Kasumi-1 (cell line): Measurements from ENCODE around the gene CRIM1.
"Not testable (repeated sequence)": the region's sequence is repeated elsewhere in the genome, so short reads cannot be mapped to it uniquely, and the experiment has no call there.

Experiments
- DNase-seq, 2 experiments: peaks; one replicate each; lab custom pipeline; 2025; lab: John Stamatoyannopoulos, UW

Gene CRIM1

DNA sequence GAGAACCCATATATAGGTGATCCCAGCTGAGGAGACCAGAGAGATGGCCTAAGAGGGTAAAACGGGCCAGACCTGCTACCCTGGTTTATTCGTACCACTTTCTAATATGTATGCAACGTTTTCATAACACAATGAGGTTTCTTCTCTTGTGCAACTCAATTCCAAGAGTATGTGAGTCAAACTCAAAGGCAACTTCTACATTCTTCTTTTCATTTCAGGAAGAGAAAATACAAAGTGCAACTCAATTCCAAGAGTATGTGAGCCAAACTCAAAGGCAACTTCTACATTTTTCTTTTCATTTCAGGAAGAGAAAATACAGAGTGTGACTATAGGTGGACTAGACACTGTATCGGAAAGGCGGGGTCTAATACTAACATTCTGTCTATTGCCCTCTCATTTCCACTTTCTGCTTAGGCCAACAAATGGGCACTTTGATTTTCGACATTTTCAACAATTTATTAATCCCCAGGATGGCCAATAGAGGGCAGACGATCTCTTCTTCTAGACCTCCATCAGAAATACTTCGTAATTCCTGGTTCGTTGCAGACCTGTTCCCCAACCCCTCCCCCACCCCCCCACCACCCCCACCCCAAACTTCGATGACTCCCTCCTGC is 3.7 kb upstream of the CRIM1 start:
- DNase-seq: peak; percentile 57 to 64

DNA sequence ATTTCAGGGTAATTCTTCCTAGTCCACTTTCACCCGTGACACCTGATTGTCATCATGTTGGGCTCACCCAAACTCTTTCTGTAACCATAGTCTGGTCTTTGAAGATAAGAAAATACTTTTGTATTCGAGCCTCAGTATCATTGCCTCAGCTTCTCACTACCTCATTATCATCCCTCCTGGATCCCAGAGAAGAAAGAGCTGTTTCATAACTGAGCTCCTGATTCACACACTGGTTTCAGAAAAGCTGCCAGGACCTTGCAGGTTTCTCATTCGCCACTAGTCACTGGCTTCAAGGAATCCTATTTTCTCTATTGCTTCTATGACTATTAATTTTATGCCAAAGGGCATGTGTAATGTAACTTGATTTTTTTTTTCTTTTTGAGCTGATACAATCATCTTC is 2.9 kb upstream of the CRIM1 start:
- DNase-seq: peak in 1 of 2 experiments; percentile 2

DNA sequence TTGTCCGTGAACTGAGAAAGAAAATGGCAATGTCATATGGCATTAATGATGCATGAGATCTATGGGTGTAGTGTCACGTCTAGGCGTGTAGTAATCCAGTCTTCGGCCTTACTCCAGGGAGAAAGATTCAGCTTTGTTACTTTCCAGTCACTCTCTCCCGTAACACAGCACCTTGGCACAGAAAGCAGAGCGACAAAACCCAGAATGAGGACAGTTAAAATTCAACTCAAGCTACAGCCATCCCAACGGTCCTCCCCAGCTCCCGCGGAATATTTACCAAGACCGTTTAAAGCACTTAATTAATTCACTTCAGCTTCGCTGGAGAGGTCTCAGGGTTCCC is 797 bp upstream of the CRIM1 start:
- no peak for DNase-seq

DNA sequence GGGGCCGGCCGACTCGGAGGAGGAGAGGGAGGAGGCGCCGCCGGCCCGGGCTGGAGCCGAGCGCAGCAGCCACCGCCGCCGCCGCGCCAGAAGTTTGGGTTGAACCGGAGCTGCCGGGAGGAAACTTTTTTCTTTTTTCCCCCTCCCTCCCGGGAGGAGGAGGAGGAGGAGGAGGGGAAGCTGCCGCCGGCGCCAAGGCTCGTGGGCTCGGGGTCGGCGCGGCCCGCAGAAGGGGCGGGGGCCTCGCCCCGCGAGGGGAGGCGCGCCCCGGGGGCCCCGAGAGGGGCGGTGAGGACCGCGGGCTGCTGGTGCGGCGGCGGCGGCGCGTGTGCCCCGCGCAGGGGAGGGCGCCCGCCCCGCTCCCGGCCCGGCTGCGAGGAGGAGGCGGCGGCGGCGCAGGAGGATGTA is 316 bp downstream of the CRIM1 start:
- DNase-seq: no peak

DNA sequence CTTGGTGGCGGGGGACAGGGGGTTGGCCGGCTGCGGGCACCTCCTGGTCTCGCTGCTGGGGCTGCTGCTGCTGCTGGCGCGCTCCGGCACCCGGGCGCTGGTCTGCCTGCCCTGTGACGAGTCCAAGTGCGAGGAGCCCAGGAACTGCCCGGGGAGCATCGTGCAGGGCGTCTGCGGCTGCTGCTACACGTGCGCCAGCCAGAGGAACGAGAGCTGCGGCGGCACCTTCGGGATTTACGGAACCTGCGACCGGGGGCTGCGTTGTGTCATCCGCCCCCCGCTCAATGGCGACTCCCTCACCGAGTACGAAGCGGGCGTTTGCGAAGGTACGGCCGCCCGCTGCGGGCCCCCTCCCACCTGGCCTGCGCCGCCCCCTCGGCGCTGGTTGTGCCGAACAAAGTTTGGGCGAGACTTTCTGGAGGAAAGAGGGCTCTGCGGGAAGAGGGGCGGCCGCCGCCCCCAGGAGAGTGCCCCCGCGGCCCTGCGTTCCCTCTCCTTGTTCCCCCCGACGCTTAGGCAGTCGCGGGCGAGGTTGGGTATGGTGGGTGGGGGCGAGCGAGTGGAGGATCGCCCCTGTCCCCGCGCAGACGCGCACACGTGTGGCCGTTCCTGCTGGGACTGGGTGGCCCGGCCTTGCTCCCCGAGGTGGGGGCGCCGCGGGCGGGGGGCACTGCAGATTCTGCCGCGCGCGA is 866 bp downstream of the CRIM1 start:
- peak; percentile 8 to 18 for DNase-seq

DNA sequence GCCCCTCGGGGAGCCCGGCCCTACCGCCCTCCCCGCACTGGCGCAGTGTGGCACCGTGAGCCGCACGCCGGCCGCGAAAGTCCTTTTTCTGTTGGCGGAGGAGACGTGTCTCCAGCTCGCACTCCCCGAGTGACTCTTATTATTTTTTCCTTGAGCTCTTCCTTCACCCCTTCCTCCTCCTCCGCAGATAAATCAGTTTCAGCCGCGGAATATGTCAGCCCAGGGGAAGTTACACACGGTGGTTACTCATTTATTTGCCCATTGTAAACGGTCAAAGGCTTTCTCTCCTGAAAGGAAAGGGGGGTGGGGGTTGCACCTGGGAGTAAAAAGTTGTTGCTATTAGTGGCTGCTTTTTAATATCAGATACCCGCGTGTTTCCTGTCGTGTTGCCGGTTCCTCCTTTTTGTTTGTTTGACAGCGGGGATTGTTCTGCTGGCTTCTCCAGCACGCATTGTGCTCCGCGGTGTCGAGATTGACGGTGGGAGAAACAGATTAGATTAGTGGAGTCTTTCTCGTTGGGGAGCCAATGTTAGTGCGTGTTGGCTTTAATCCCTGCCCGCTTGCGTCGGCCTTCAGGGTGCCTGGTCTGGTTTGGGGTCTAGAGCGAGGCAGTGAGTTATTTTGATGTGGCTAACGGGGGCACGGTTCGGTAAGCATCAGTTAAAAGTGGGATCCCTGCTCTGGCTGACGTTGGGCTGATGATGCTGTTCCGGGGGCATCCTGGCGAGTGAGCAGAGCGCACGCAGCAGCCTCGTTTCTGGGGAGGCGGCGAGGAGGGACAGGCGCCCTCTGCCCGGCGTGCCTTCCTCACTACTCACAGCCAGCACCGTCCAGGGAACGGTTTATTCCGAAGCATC is 1.6 kb downstream of the CRIM1 start:
- peak; percentile 25 to 45 for DNase-seq

DNA sequence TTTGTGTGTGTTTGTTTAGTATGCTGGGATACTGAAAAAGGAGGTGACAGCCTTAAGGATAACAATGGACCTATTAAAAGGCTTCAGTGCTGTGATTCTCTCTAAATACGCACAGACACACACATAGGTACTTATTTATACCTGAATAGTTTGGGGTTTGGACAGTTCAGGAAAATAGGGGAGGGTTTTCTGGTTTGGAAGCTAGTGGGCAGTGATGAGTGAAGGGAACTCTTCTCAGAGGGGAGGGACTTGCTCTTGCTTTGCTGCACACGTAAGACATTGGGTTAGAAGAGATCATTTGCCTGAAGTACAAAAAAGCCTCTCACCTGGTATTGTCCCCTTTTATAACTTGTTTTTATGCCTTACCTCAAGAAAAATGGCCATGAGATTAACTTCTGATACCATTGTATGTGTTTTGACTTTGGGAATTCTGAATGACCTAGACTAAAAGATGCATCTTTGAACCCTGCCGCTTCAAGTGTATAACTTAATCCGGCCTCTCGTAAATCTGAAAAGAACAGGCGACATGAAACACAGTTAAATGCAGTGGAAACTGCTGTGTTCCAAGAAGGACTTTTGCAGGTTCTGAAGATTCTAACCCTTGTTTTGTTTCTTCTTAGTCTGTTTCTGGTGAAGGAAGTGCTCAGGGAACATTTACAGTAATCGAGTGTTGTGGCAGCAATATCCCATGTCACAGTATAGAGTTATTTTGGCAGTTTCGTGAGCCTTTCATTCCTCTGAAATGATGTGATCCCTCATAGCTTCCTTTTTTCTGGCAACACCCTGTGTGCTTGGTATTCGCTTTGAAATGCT is 2.5 kb downstream of the CRIM1 start:
- DNase-seq: peak; percentile 13 to 14

DNA sequence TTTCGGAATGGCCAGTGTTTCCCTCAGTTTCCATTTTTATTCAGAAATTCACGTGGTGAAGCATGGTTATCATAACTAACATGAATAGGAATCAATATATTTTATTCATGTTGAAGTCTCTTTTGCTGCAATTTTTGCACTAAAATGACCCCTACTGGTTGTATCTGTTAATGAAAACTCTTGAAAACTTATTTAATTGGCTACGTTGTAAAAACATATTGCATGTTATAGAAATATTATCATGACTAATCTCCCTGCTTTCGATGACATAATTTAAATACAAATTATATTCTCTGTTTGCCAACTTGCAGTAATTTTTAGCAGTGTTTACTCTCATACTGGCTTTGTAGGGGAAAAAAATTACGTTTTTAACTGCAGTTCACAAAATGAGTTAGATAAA is 3.5 kb downstream of the CRIM1 start:
- DNase-seq: peak; percentile 48 to 52

DNA sequence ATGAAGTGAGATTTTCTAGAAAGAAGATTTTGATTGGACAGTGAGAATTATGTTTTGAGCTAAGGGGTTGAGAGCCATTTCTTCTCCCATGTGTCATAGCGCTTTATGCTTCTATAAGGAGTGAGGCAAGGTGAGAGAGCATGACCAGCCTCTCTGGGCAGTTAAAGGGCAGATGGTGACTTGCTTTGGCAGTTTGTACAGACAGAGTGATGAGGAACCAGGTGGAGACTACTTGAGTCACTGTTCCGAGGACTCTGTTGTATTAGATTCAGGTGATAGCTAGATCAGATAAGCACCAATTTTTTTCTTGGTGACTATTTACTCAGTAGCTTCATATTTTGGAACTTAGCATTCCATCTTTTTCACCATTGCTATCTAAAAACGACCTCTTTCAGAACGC is 4.5 kb downstream of the CRIM1 start:
- DNase-seq: no peak

DNA sequence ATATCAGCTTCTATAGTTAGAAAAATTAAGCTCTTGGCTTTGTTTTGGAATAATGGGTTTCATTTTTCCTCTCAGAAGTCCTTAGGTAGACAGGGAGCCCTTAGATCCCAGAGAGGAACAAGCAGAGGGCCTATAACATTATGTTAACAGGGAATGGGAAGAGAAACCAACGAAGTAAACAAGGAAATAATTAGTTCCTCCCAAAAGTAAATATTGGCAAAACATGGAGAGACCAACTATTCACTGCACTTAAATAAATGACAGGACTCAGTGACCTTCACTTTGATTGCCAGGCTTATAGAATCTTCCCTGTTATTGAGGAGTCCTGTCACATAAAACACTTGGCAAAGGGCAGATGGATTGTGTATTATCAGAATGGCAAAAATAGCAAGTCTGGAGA is 5.3 kb downstream of the CRIM1 start:
- no peak for DNase-seq

DNA sequence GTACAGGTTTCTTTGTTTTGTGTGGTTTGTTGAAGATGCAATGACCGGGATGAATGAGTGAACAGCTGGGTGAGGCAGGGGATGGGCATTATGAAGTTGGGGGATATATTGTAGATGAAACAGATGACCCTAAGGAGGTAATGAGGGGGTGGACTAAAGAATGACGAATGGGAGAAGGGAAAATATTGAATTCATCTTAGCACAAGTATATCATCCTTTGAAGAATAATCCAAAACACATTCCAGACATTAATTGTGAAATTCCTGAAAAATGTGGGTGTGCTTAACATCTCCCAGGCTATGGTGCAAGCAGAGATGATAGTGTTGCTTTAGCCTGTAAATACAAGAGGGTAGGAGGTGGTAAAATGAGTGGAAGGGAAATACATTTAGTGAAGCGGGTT is 5.8 kb downstream of the CRIM1 start:
- DNase-seq: no peak

DNA sequence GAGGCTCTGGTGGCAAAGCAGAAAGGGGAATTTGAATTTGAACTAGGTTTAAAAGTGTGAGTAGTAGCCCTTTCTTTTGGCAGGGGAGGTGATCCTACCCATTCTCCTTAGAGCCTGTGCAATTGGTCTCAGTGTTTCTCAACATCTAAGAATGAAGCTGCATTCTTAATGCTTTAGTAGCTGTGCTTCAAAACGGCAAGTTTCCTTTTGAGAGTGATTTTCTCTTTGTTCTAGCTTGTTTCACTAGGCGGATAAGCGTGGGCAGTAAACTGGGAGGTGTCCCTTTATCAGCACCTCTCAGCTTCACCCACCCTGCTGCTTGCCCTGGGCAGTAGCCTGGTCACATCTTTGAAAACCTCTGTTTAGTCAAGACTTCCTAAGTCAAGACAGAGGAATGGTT is 6.7 kb downstream of the CRIM1 start:
- DNase-seq: no peak

DNA sequence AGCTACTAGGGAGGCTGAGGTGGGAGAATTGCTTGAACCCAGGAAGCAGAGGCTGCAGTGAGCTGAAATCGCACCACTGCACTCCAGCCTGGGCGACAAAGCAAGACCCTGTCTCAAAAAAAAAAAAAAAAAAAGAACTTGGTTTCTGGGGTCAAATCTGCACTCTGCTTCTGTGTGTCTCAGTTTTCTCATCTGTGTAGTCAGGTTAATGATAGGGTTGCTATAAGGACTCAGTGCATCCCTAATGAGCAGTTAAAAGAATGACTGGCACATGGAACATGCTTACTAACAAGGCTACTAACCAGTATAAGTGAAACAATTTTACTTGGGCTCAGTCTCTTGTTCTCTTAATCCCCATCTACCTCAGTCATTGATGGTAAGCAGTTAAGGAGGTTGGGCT is 7.5 kb downstream of the CRIM1 start:
- not testable (repeated sequence) for DNase-seq

DNA sequence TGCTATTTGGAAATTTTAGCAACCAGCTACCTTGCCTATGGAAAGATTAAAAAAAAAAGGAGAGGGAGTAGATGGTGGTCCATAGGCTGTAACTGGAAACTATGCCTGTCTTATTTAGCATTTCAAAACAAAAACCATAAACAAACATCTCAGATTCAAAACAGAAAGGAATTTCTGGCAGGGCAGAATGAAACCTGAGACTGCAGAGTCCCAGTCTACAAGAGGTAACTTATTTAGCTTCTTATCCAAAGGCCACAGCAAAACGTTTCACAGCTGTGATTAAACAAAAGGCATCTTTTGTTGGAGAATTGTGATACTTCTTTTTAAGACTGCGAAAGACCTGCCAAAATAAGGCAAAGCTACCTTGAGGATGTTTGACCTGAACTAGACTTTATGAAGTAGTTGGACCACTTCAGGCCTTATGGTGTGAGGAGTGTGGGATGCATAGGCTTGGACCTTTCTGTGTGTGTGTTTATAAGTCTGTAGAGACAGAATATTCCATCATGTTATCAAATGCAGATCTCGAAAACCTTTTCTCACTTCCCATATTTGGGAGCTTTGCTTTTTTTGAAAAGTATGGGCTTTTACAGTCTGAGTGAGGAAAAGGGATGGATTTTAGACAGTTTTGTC is 11.0 kb downstream of the CRIM1 start:
- DNase-seq: no peak

DNA sequence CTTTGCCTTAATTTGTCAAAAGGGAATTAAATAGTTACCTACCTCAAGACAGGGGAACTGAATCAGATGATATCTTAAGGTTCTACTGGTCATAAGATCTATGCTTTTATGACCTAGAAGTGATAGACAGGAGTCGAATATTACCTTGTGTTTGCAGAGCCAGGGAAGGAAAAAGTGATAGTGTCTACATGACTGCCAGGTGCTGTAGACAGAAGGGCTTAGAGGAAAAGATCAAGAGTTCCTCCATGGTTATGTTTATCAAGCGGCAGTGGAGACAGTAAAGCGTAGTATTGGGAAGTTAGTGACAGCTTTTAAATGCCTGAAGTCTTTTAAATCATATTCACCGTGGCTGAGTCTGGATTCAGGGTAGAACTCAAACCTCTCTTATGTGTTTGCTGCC is 11.9 kb downstream of the CRIM1 start:
- DNase-seq: no peak

DNA sequence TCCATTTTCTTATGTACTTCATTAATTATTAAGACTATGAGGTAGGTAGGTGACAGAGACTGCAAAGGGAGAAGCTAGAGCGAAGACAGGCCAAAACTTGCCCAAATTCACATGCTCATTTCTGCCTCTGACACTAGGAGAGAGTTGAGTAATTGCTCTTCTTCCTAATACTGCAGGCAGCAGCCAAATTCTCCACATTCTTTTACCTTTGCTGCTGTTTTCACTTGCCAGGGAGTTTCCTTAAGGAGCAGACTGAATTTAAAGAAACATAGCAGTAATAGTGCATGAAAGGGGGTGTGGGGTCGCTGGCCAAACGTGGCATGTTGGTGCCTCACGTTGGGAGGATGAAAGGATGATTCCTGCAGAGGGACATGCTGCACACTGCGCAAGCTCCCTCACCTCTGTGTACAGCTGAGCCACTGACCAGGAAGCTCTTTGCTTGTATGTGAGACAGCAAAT is 12.3 kb downstream of the CRIM1 start:
- DNase-seq: no peak

DNA sequence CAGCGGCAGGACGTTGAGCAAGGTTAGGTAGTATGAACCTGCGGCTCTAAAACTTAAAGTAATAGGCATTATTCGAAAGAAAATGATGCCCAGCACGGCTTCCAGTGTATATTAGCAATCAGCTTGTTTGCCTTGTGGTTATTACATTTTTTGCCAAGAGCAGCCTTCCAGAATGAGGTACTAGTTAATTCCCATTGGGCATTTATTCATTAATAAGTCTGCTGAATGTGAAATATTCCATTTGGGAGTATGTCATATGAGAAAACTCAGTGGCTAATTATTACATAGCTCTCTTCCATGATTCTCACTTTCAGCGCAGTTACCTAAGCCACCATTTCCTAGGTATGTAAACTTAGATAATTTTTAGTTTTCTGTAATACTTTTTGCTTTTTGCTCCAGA is 12.9 kb downstream of the CRIM1 start:
- no peak for DNase-seq

DNA sequence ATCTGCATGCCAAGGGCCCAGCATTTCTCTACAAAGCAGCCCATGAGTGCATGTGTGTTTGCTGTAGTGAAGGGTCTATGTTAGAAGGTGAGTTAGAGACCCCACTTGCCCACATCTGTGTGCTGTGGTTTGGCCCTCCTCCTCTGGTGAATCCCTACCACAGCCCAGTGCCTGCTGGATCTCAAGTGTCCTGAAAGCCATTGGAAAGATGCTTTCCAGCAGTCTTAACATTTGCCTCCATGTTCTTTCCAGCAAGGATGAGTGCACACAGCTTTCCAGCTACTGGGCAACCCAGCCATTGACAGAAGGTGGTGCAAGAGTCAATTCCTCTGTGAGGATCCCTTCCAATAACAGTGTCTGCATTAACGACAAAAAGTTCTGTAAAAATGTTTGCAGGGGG is 13.6 kb downstream of the CRIM1 start:
- DNase-seq: no peak

DNA sequence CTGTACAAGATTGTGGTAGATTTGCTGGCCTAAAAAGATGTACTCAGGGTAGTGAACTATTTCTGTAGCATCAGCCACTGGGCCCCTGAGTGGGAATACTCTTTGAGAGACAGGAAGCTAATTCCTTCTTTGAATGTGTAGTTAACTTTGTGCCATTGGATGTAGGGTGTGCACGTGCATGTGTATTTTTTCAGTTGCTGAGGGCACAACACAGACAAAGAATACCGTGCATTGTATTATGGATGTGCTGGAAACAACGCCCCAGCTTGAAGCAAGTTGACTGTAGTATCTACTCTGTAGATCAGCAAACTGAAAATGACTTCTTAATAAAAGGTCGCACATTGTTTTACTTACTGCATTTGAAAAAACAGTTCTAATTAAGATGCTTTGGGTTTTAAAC is 14.1 kb downstream of the CRIM1 start:
- no peak for DNase-seq

DNA sequence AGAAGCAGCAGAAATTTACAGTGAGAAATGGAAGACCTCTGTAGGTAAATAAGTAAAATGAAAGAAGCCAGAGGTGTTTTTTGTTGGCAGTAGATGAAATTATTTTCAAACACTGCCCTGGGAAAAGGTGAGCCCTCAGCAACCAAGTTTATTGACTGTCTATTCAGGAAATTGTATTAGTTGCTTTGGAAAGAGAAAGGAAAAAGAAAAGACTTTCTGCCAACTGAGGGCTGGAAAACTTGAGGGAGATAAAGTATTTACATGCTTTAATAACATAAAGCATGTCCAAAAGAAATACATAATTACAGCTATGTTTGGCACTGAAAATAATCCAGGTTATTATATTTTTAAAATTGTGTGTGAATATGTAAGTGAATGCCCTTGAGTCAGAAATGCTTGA is 14.7 kb downstream of the CRIM1 start:
- no peak for DNase-seq

DNA sequence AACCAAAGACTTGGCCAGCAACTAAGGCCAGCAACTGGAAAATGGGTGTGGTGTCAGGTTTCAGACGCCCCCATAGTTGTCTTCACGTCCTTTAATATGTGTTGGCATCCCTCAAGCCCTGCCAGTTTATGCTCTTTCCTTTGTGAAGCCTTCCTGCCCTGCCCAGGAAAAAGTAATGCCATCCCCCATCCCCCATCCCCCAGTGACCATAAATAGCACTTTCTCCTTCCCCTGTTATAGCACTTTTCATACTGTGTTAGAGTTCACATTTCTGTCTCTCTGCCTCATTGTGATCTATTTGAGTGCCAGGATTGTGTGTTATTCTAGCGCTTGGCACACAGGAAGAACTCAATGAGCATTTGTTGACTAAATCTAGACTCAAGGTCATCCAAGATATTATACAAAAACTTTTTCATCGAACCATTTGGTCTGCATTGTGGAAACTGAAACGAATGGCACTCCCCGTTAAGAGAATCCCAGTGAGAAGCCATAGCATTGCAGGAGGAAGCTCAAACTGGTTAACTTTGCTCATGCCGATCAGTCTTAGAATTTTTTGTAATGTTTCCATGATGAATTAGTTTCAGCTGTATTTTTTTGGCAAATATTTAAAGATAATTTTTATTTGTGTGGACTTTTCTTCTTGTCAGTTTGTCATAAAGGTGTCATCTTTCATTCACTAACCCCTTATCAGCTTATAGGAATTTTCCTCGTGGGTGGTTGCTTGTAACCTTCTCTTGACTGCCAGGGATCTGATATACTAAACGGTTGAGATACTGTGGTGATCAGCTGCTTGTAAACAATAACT is 15.7 kb downstream of the CRIM1 start:
- DNase-seq: no peak
